HG03520 (cell line): Measurements from ENCODE around the gene VSX1.

ENCODE experiments used
- ATAC-seq: cut with Tn5 transposase; IDR thresholded peaks from one replicate; pipeline ENCODE4 v1.9.1; 2021; ENCODE audit warnings: mild to moderate bottlenecking, moderate library complexity; ENCODE audit not compliant: unreplicated experiment

Gene VSX1

DNA sequence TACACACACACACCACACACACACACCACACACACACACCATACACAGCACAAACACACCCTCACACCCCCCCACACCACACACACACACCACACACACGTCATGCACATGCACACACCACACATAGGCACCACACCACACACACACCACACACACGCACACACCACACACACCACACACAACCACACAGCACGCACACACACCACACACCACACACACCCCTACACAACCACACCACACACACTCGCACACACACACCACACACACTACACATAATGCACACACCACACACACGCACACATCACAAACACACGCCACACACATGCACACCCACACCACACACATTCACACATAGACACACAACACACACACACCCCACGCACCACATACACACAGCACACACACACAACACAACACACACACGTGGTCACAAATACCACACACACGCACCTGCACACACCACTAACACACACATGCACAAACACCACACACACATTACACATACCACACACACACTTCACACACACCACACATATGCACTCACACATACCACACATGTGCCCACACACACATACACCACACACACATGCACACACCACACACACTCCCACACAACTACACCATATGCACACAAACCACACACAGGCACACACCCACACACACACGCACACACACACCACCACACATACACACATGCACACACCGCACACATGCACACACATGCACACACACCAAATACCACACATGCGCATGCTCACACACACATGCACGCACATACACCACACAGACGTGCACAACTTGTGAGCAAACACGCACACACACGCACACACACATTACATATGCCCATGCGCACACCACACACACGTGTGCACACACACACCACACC is 14.6 kb downstream of the VSX1 start:
- ATAC-seq, result no peak

DNA sequence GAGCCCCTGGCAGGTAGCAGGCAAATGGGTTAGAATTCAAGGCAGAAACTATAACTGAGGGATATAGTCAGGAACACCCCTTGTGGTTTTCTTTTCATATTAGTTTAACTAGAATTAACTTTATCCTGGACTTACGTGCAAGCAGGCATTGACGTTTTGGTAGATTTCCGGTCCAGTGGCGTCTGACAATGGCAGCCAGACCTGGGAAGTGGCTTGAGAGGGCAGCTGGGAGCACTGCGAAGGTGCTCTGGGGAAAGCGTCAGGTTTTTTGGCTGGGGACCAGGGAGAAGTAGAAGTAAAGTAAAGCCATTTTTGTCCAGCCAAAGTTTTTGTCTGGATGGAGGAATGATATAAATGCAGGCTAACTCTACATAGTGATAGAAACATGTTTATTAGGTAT is 15.6 kb downstream of the VSX1 start:
- no peak for ATAC-seq

DNA sequence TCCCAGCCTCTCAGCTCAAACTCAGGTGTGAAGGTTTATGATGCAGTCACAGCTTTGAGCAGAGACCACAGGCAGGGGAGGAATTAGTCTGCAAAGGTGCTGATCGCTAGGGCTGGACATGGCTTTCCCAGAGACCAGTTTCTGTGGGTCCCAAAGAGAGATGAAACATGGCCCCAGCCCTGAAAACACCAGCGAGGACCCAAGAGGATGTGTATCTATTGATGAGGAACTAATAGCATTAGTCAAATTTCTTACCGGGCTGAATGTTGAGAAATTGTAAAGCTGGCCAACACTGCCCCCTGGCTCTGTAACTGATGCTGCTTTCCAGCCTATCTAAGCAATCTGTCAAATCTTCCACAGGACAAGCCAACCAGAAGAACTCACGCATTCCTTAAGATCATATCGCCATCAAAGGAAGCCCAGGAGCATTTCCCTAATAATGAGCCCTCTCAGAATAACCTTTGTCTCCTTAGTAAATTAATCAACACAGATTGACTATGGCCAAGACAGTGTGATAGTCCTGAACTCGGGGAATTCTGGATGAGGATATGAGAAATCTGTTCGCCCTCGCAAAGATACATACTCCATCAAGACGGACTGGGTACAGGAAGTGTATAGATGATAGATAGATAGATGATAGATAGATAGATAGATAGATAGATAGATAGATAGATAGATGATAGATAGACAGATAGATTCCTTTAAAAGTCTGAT is 16.2 kb downstream of the VSX1 start:
- ATAC-seq, result peak; percentile 60

DNA sequence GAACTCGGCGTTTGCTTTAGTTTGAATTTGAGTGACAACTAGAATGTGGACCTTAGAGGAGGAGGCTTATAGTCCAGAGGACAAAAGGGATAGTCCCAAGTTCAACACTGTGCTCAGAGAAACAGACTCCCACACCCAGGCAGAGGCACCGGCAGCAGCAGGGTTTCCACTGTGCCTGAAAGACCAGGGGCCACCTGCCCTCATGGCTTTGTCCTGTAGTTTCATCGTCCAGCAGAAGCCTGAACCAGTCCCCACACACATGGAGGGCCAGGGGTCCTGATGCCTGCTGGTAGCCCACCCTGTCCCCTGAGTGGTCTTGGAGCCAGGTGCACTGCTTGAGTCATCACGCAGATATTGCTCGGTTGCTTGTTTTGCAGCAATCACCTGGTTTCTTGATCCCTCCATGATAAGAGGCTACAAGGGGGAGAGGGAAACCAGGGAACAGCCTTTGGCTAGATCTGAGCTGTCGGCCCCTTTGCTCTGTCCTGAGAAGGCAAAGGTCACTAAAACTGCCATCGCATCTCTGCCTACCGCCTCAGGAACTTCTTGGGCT is 16.8 kb downstream of the VSX1 start:
- no peak for ATAC-seq

DNA sequence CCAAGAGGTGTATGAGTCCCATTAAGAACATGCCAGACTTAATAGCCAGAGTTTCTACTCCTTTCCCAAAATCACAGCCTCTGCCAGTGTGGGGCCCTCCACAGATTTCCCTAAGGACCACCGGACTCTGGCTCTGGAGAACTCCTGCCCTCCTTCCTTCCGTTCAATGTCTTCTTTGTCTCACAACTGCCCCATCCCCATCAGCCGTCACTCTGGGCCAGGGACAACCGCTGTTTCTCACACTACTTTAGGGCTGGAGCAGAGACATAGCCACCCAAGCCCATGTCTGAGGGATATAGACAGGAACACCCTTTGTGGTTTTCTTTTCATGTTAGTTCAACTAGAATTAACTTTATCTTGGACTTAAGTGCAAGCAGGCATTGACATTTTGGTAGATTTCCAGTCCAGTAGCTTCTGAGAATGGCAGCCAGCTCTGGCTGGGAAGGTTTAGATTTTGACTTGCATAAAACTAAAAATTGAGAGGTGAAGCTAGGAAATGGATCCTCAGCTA is 17.3 kb downstream of the VSX1 start:
- no peak for ATAC-seq

DNA sequence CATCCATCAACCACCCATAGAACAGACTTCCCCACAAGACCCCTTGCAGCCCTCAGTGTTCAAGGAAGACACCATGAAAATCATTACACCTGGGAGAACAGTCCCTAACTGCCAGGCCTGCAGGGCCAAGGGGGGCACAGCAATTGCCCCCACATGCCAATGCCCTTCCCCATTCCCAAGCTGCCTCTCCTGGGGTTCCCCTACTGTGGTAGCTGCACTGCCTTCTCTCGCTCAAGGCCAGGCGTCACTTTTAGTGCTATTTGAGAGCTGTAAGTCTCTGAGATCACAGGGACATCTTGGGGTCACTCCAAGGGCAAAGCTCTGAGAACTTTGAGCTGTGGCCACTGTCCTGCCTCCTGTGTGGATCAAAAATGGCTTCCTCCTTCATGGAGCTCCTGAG is 18.0 kb downstream of the VSX1 start:
- ATAC-seq, result no peak

DNA sequence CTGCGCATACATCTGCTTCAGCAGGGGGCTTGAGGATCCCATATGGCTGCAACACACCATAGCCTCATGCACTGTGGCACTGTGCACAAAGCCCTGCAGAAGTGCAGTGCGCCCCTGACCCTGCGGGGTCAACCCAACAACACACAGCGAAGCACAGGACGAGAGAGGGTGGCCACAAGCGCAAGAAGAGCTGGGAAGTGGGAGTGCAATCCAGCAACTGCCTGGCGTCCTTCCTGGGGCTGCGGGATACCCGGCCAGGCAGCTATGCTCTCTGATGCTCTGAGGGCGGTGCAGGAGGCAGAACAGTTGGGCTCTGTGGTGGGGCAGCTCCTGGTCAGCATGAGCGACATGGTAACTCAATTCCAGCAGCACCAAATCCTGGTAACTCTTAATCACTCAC is 18.4 kb downstream of the VSX1 start:
- no peak for ATAC-seq

DNA sequence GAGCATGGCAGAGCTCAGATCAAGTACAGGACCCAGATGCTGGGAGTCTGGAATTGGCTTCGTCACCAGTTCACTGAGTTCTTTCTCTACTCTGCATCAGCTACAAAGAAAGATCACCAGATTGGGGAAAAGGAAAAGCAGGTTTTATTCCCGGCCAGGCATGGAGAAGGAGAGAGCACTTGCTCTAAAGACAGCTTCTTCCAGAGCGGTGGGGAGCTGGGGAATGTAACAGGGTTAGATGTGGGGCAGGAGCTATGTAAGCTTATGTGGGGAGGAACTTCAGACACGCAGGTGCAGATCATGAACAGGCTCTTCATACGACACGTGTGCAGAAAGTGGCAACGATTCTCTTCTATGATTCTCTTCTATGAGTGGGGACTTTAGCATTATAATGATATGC is 19.1 kb downstream of the VSX1 start:
- no peak for ATAC-seq

DNA sequence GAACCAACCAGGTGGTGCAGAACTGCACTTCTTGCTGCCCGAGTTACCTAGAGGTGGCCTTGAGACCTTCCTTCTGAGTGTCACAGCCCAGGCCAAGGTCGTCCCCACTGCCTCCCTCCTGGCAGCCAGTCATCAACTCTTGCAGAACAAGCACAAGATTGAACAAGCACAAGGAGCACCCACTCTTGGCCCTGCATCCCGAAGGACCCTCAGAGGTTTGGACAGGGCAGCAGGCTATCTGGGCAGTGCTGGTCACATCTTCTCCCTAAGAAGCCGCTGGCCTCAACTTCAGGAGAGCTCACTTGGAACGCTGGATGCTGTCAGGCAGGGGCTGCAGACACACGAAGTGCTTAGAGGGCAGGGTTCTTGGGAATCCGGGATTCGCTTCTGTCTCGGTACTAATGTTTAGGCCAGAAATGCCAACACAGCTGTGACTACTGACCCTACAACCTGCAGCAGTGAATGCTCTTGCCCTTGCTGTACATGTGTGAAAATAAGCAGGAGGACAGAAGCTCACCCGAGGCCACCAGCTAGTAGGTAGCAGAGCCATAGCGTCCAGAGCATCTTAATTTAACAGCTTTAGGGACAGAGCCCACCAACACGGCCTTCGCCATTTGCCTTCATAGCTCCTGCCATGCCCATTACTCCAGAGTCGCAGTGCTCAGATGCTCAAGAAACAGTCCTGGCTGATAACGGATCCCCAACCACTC is 20.0 kb downstream of the VSX1 start:
- ATAC-seq, result no peak

DNA sequence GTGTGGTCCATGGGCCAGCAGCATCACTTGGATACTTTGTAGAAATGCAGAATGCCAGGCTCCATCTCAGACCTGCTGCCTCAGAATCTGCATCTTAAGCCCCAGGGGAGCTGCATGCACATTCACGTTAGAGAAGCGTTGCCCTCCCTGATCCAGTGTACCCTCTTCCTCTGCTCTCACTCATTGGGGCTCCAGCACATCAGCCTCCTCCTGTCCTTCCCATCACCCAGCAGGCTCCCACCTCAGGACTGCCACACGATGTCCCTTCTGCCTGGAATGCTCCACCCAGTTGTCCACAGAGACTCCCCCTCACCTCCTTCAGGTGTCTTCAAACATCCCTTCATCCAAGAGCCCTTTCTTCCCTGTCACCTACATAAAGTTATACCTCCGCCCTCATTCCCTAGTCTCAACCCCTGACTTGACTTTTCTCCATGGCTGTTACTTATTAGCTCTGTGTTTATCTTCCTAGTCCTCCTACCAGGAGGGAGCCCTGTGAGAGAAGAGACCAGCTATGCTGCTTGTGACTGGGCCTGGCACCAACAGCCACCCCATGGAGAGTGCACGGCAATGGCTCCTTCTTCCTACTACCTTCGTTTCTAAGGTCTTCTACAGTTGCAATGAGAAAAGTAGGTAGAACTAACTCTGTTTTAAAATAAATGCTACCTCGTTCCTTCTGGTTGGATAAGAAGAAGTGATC is 20.7 kb downstream of the VSX1 start:
- no peak for ATAC-seq

DNA sequence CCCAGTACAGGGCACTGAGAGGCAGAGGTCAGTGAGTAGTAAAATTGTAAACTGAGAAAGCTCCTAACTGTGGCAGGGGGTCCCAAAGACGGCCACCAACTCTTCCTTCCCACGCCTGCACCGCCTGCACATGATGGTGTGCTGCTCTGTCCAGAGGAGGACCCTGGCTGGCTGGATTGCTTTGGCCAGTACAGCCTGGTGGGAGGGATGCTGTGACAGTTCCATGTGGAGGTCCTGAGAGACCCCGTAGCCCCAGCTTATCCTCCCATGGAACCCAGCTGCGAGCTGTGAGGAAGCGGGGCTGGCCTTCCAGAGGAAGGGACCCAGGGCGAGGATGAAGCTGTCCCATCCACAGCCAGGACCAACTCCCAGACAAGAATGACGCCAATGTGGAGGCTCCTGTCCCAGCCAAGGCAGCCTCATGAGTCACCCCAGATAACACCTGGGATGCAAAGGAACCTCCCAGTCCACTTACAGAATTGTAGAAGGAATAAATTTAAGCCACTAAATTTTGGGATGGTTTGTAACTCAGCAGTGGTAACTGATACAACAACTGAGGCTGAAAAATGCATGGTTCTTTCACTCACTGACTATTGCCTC is 22.0 kb downstream of the VSX1 start:
- ATAC-seq, result no peak

DNA sequence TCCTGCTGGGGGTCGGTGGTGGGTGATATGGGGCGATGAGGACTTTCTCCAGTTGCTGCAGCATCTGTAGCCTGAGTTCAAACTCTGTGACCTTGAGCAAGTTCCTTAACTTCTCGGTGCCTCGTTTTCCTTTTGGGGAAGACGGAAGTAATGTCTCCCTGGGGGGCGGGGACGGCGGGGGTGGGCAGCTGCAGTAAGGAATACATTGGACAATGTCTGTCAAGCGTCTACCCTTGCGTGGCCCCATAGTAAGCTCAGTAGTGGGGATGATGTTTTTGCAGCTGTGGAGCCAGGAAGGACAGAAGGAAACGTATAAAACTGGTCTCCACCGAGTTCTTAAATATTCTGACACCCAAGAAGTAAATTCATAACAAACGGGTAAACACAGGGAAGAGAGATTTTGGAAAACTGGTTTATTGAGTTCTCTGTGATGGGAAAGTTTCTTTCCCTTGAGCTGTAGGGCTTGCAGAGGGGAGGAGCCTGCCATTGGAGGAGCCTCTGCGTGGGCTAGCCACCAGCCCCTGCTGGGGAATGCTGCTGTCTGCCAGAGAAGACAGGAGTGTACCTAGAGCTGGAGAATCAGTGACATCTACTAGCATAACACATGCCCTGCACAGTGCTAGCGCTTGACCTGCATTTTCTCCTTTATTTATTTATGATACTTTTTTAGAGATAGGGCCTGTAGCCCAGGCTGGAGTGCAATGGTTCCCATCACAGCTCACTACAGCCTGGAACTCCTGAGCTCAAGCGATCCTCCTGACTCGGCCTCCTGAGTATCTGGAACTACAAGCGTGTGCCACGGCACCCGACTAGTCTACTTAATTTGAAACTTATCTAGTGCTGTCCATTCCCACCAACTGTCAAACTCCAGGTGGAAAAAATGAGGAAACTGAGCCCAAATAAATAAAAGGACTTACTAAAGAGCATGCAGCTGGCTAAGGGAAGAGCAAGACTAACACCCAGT is 22.8 kb downstream of the VSX1 start:
- no peak for ATAC-seq

DNA sequence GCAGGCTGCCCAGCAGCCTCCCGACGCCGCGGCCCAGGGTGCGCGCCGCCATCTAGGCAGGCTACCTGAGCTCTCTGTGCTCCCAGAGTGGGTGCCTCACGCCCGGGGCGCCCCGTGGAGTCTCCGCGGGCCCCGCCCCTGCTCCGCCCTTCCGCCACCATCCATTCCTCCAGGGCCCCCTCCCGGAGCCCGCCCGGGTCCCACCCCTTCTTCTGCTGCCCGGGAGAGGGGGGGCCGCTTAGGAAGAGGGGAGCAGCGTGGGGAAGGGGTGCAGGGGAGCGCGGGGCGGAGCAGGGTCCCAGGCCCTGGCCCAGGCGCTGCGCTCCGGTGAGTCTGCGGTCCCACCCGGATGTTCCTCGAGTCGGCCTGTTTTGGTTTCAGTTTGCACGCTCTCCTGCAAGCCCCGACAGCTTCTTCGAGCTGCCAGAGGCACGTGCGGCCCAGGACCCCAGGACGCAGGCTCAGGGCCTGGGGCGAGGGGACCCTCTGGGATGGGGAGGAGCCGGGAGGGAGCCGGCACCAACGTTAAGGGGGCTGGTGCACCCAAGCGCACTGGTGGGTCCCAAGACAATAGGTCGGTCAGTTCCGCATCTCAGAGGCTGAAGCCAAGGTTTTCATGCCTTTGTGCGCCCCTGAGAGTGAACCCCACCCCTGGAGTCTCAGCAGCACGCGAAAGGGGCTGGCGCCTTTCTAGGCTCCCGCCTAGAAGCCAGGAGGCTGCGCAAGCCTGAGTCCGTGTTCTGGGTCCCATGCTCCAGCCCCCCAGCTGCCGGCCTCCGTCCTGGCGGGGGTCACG is 23.7 kb downstream of the VSX1 start, which contains the start of gene ACSS1:
Gene ACSS1 (minus strand): TSS at position 89 of the 796 bp plus-strand sequence. CDS start 37 bp downstream, at position 52.
- peak; percentile 61 for ATAC-seq

DNA sequence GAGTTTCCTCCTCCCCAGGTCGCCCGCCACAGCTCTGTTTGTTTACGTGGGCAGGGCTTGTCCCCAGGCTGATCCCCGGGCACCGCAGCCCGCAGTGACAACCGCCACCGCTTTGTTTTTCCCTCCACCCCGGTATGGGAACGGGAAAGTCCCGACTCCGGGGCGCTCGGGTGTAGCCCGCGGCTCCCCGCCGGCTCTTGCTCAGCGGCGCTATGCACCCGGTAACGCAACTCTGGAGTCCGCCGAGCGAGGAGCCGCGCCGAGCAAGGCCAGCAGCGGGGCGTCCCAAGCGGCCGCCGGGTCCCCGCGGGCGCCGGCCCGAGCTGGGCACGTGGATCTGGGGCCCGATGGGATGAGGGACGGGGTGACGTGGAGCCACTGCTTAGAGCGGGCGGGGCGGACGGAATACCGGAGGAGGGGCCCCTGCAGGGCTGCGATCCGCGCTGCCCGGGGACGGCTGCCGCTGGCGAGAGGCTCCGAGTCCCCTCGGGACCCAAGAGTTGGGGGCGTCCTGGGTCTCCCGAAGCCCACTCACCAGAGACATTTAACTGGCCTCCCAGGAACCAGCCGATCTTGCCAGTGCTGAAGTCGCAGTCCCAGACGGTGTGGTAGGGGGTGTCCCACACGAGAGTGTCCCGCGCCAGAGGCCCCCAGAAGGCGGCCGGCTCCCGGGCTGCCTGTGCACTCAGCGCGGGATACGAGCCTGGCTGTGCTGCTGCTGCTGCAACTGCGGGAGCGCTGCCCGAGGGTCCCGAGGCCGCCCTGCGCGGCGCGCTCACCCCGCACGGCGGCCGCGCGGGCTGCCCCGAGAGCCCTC is 24.5 kb downstream of the VSX1 start:
- peak; percentile 25 for ATAC-seq

DNA sequence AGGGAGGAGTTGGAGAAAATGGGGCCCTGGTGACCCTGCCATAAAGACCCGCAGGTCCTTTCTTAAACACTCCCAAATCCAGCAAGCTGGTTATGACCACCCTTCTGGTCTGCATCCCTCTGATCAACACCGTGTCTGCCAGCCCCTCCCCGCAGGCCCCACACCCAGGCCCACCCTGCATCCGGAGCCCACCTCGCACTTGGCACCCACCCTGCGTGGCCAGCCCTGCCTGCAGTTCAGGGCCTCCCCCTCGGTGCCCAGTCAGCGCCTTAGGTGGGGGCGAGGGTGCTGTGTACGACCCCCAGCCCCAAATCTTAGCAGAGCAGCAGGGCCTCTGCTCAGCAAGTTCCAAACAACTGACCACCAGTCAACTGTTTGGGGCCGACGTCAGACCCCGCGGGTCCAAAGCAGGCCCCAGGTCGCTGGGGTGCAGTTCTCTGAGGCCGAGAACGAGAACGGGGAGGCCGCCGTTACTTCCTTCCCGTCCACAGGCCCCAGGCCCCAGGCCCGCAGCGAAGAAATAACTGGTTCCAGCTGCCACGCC is 25.2 kb downstream of the VSX1 start:
- ATAC-seq, result peak; percentile 28

DNA sequence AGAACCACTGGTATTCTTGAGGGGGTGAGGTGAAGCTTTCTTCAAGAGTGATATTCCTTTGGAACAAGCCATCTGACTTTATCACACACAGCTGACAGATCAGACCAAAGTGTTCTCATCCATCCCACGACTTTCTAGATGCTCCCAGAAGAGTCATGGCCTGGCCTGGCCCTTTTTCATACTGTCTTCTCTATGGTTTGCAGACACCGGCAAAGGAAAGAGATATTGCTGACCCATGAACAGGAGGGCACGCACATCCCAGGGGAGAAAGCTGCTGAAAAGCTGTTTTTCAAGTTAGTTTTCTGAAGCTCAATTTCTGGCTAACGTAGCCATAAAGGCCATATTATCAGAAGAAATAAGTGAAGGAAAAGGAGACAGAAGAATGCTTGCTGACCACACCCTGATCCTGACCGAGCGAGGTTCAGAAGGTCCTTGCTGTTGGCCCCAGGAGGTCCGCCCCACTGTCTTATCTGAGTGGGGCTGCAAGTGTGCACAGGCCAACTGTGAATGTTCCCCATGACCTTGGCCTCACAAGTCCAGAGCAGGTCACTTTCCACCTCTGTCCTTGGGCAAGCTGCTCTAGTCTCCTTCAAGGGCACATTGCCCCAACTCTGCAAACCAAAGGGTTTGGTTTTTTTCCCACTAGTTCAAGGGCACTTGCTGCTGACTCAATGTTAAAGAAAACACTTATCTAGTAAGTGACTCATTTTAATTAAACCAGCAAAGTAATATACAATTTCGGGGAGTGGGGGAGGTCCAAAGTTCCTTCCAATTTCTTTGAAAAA is 26.0 kb downstream of the VSX1 start:
- ATAC-seq, result no peak
